Glutamatergic neuron (in vitro differentiated cells): ENCODE data around the gene NFASC. TPM values are rescaled to one million over a fixed set of nuclear protein-coding genes. Genes with fewer than 3 reads are reported as not detected.
A peak's percentile ranks its signal among the peaks of the same experiment; 100 is the strongest.

Experiments
- DNase-seq: peaks from one replicate; pipeline ENCODE4 v3.0.0; 2022
- H3K27ac Mint-ChIP-seq: one replicate; pipeline ENCODE4 v1.8.0; 2020; ENCODE audit warnings: mild to moderate bottlenecking, mixed read lengths, inconsistent platforms; ENCODE audit not compliant: unreplicated experiment
- H3K27me3 Mint-ChIP-seq: one replicate; pipeline ENCODE4 v1.8.0; 2020; ENCODE audit warnings: mild to moderate bottlenecking, moderate library complexity, mixed read lengths, inconsistent platforms; ENCODE audit not compliant: unreplicated experiment
- H3K36me3 Mint-ChIP-seq: one replicate; pipeline ENCODE4 v1.8.0; 2020; ENCODE audit warnings: mild to moderate bottlenecking, mixed read lengths, inconsistent platforms; ENCODE audit not compliant: unreplicated experiment
- H3K4me1 Mint-ChIP-seq: one replicate; pipeline ENCODE4 v1.8.0; 2020; ENCODE audit warnings: mild to moderate bottlenecking, low read depth, mixed read lengths, inconsistent platforms; ENCODE audit not compliant: unreplicated experiment
- H3K4me3 Mint-ChIP-seq: one replicate; pipeline ENCODE4 v1.8.0; 2020; ENCODE audit warnings: mild to moderate bottlenecking, mixed read lengths, inconsistent platforms; ENCODE audit not compliant: unreplicated experiment
- H3K9me3 Mint-ChIP-seq: one replicate; pipeline ENCODE4 v1.8.0; 2020; ENCODE audit warnings: mild to moderate bottlenecking, moderate library complexity, mixed read lengths, inconsistent platforms; ENCODE audit not compliant: unreplicated experiment
- CTCF ChIP-seq: fragments of 200-600 bp; sonication (generic); IDR thresholded peaks from one replicate; pipeline ENCODE4 v1.5.0; 2021; ENCODE audit not compliant: partially characterized antibody, unreplicated experiment
- total RNA-seq: library from RNA; stranded (reverse); fragmentation: NEBNext Ultra II Directional; extraction: Animal tissue kit (Norgen Biotek cat#: 25700); gene quantifications from one replicate; pipeline ENCODE4 v1.2.1, GENCODE V29; 2021; ENCODE audit not compliant: unreplicated experiment

Gene NFASC
- total RNA-seq, 1 donor from 2014 or later, result 301 TPM

GRCh38 chr1:205059660-205060059 is 189.0 kb downstream of the NFASC start:
- no peak for DNase-seq
- H3K4me3 Mint-ChIP-seq, result no peak overlapping the region
- peaks cover 13% of the 10 kb centered on the region for H3K9me3 Mint-ChIP-seq
- peaks cover 30% of the 10 kb centered on the region for H3K4me1 Mint-ChIP-seq
- H3K27me3 Mint-ChIP-seq, result peaks cover 14% of the 10 kb centered on the region
- no peak for TF ChIP-seq CTCF
- peaks cover 5% of the 10 kb centered on the region for H3K36me3 Mint-ChIP-seq
- H3K27ac Mint-ChIP-seq, result peak overlapping the region; percentile 39

DNA sequence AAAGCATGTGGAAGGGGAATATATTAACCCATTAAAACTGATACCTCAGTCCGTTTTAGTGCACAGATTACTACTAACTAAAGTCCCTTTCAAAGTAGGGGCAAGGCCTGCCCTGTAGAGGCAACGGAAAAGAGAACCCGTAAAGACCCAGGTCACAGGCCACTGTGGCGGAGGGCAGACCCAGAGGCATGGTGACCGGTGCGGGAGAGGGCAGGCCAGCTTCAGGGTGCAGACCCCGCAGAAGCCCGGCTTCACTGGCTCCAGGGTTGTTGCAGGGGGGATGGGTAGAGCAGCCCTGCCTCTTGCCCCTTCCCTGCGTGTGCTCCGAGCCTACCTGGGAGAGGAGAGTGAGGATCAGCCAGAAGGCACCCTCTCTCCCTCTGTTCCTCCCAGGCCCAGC is 190.1 kb downstream of the NFASC start:
- Mint-ChIP-seq H3K27me3 (peaks cover 16% of the 10 kb centered on the region), H3K9me3 (peaks cover 13% of the 10 kb centered on the region), H3K4me3 (no peak overlapping the region), H3K27ac (no peak overlapping the region), H3K36me3 (peaks cover 5% of the 10 kb centered on the region), H3K4me1 (peaks cover 21% of the 10 kb centered on the region)
- no peak for DNase-seq
- no peak for TF ChIP-seq CTCF

GRCh38 chr1:205061227-205061626 is 190.6 kb downstream of the NFASC start:
- Mint-ChIP-seq H3K27ac (no peak overlapping the region), H3K36me3 (peaks cover 5% of the 10 kb centered on the region), H3K4me3 (no peak overlapping the region), H3K27me3 (peaks cover 16% of the 10 kb centered on the region), H3K4me1 (peaks cover 16% of the 10 kb centered on the region), H3K9me3 (peaks cover 13% of the 10 kb centered on the region)
- no peak for TF ChIP-seq CTCF
- no peak for DNase-seq

DNA sequence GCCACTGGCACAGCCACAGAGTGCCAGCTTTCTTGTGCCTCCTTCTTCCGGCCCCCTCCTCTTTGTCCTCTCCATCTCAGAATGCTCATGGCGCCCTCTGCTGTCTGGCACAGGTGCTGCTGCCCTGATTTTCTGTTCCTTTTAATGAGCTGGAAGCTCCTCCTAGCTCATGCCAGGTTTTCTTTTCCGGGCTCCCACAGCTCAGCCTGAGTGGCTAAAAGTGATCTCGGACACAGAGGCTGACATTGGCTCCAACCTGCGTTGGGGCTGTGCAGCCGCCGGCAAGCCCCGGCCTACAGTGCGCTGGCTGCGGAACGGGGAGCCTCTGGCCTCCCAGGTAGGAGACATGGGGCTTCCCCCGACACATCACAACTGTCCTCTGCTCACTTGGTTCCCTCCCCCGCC is 191.0 kb downstream of the NFASC start:
- Mint-ChIP-seq H3K9me3 (peaks cover 13% of the 10 kb centered on the region), H3K4me3 (no peak overlapping the region), H3K27me3 (peaks cover 18% of the 10 kb centered on the region), H3K4me1 (peaks cover 14% of the 10 kb centered on the region), H3K36me3 (peaks cover 5% of the 10 kb centered on the region), H3K27ac (no peak overlapping the region)
- TF ChIP-seq CTCF, result peak; percentile 92
- peak; percentile 91 for DNase-seq

- H3K36me3 Mint-ChIP-seq, result peaks cover 5% of the 10 kb centered on the region
- peaks cover 14% of the 10 kb centered on the region for H3K27me3 Mint-ChIP-seq
- H3K4me3 Mint-ChIP-seq, result no peak overlapping the region
- no peak overlapping the region for H3K27ac Mint-ChIP-seq
- TF ChIP-seq CTCF, result no peak
- DNase-seq, result no peak
- H3K4me1 Mint-ChIP-seq, result peaks cover 7% of the 10 kb centered on the region
- peaks cover 8% of the 10 kb centered on the region for H3K9me3 Mint-ChIP-seq
Observed at GRCh38 chr1:205062319-205062718, 191.7 kb downstream of the NFASC start.
